Neural cell (in vitro differentiated cells): Measurements from ENCODE around the gene FUT7. TPM values are rescaled to one million over a fixed set of nuclear protein-coding genes. Genes with fewer than 3 reads are reported as not detected.

Experiments
- H2AFZ ChIP-seq: fragments of 200-600, 300-800 bp; sonication (generic), shearing (Covaris generic); 2 replicates; pipeline ENCODE4 v1.6.0; 2014; ENCODE audit warnings: low read depth, mild to moderate bottlenecking, antibody characterized with exemption, low read length, moderate library complexity
- H3F3A ChIP-seq: fragments of 200-600 bp; shearing (Covaris generic); 2 replicates; pipeline ENCODE4 v1.6.1; 2016; ENCODE audit warnings: mild to moderate bottlenecking, moderate library complexity, mixed read lengths, antibody characterized with exemption, low read length; ENCODE audit not compliant: insufficient read depth, poor library complexity, severe bottlenecking
- H3K27ac ChIP-seq: fragments of 200-600, 300-800 bp; sonication (generic), shearing (Covaris generic); 2 replicates; pipeline ENCODE4 v1.5.1; 2014; ENCODE audit warnings: mild to moderate bottlenecking, low read length, moderate library complexity
- H3K27me3 ChIP-seq: fragments of 300-800, 200-600 bp; sonication (generic), shearing (Covaris generic); 2 replicates; pipeline ENCODE4 v1.6.0; 2014; ENCODE audit warnings: mild to moderate bottlenecking, low read depth, low read length, moderate library complexity; ENCODE audit not compliant: insufficient read depth
- H3K36me3 ChIP-seq: fragments of 300-800, 200-600 bp; sonication (generic), shearing (Covaris generic); 2 replicates; pipeline ENCODE4 v1.5.1; 2014; ENCODE audit warnings: mild to moderate bottlenecking, antibody characterized with exemption, low read length, moderate library complexity; ENCODE audit not compliant: insufficient read depth
- H3K4me2 ChIP-seq: fragments of 300-800, 200-600 bp; sonication (generic), shearing (Covaris generic); 2 replicates; pipeline ENCODE4 v1.6.0; 2014; ENCODE audit warnings: mild to moderate bottlenecking, low read length
- H3K4me3 ChIP-seq: fragments of 300-800, 200-600 bp; sonication (generic), shearing (Covaris generic); 2 replicates; pipeline ENCODE4 v1.5.1; 2014; ENCODE audit warnings: mild to moderate bottlenecking, low read length, moderate library complexity
- H3K79me2 ChIP-seq: fragments of 200-600 bp; shearing (Covaris generic); replicated peaks from 2 replicates; pipeline ENCODE4 v1.6.0; 2014; ENCODE audit warnings: mild to moderate bottlenecking, low read length, moderate library complexity; ENCODE audit not compliant: insufficient read depth
- H3K9ac ChIP-seq: fragments of 300-800, 200-600 bp; sonication (generic), shearing (Covaris generic); 2 replicates; pipeline ENCODE4 v1.6.1; 2016; ENCODE audit warnings: mild to moderate bottlenecking, low read length, mixed read lengths
- H3K9me2 ChIP-seq: fragments of 200-600 bp; shearing (Covaris generic); 2 replicates; pipeline ENCODE4 v1.6.1; 2016; ENCODE audit warnings: mild to moderate bottlenecking, low read length, mixed read lengths; ENCODE audit not compliant: insufficient read depth
- H3K9me3 ChIP-seq: fragments of 200-600, 300-800 bp; sonication (generic), shearing (Covaris generic); 2 replicates; pipeline ENCODE4 v1.6.1; 2016; ENCODE audit warnings: mild to moderate bottlenecking, mixed run types, low read length, moderate library complexity, mixed read lengths
- H4K20me1 ChIP-seq: fragments of 200-600 bp; shearing (Covaris generic); 2 replicates; pipeline ENCODE4 v1.6.1; 2016; ENCODE audit warnings: mild to moderate bottlenecking, mixed run types; ENCODE audit not compliant: insufficient read depth
- CTCF ChIP-seq: fragments of 450-650 bp; IDR thresholded peaks from 2 replicates; pipeline ENCODE4 v1.5.1; 2014; ENCODE audit warnings: antibody characterized with exemption, mild to moderate bottlenecking, moderate library complexity; ENCODE audit not compliant: poor library complexity, severe bottlenecking
- EP300 ChIP-seq: fragments of 450-650 bp; conservative IDR thresholded peaks from 2 replicates; pipeline ENCODE4 v1.6.1; 2014; ENCODE audit warnings: antibody characterized with exemption, mild to moderate bottlenecking, moderate library complexity; ENCODE audit not compliant: poor library complexity, severe bottlenecking
- EZH2 ChIP-seq: fragments of 200-600, 300-800 bp; shearing (Covaris generic), sonication (generic); IDR thresholded peaks from 2 replicates; pipeline ENCODE4 v1.6.1; 2014; ENCODE audit warnings: antibody characterized with exemption, low read length, borderline replicate concordance, mild to moderate bottlenecking; ENCODE audit not compliant: insufficient read depth, poor library complexity, severe bottlenecking
- MXI1 ChIP-seq: fragments of 450-650 bp; conservative IDR thresholded peaks from 2 replicates; pipeline ENCODE4 v1.6.1; 2014; ENCODE audit warnings: antibody characterized with exemption, mild to moderate bottlenecking; ENCODE audit not compliant: poor library complexity, severe bottlenecking
- POLR2AphosphoS5 ChIP-seq: IDR thresholded peaks from 2 replicates; pipeline ENCODE4 v1.6.1; 2012
- RAD21 ChIP-seq: fragments of 450-650 bp; conservative IDR thresholded peaks from 2 replicates; pipeline ENCODE4 v1.6.1; 2014; ENCODE audit warnings: antibody characterized with exemption, mild to moderate bottlenecking, moderate library complexity
- REST ChIP-seq: IDR thresholded peaks from 2 replicates; pipeline ENCODE4 v1.6.1; 2012; ENCODE audit warnings: borderline replicate concordance
- SMC3 ChIP-seq: fragments of 450-650 bp; conservative IDR thresholded peaks from 2 replicates; pipeline ENCODE4 v1.6.1; 2014; ENCODE audit warnings: antibody characterized with exemption, mild to moderate bottlenecking, moderate library complexity; ENCODE audit not compliant: poor library complexity
- TAF1 ChIP-seq: IDR thresholded peaks from 2 replicates; pipeline ENCODE4 v1.6.1; 2012; ENCODE audit warnings: low read depth
- polyA plus RNA-seq: library from polyadenylated mRNA; depleted of rRNA; stranded (reverse); fragments of >200 nt; gene quantifications from 2 replicates; pipeline ENCODE4 v1.2.3, GENCODE V29; 2014

FUT7 gene
- polyA plus RNA-seq, 1 donor from 2014 or later, result 0.69 TPM

GRCh38 chr9:136983656-136984314, 48.1 kb downstream of the FUT7 start:
- Histone ChIP-seq H3K36me3 (no peaks in the 10 kb centered on the region), H3K4me2 (no peak overlapping the region), H3K9me2 (no peaks in the 10 kb centered on the region), H2AFZ (no peak overlapping the region), H3K79me2 (no peaks in the 10 kb centered on the region), H3K27ac (no peak overlapping the region), H3F3A (no peaks in the 10 kb centered on the region), H3K4me3 (no peak overlapping the region), H4K20me1 (no peaks in the 10 kb centered on the region), H3K27me3 (peaks cover 35% of the 10 kb centered on the region), H3K9ac (no peak overlapping the region), H3K9me3 (no peaks in the 10 kb centered on the region)
- TF ChIP-seq CTCF, result no peak
- TF ChIP-seq REST, result no peak
- no peak for TF ChIP-seq EP300
- no peak for TF ChIP-seq SMC3
- no peak for TF ChIP-seq MXI1
- TF ChIP-seq TAF1, result no peak
- TF ChIP-seq RAD21, result no peak
- no peak for TF ChIP-seq POLR2AphosphoS5
- TF ChIP-seq EZH2, result no peak

- Histone ChIP-seq H3K9me2 (no peaks in the 10 kb centered on the region), H3K4me3 (no peak overlapping the region), H4K20me1 (no peaks in the 10 kb centered on the region), H3K79me2 (no peaks in the 10 kb centered on the region), H3K9me3 (no peaks in the 10 kb centered on the region), H3K4me2 (no peak overlapping the region), H3F3A (no peaks in the 10 kb centered on the region), H3K27ac (no peak overlapping the region), H3K9ac (no peak overlapping the region), H3K27me3 (peaks cover 35% of the 10 kb centered on the region), H3K36me3 (no peaks in the 10 kb centered on the region), H2AFZ (no peak overlapping the region)
- TF ChIP-seq POLR2AphosphoS5 (no peak), MXI1 (no peak), REST (no peak), EP300 (no peak), TAF1 (no peak)
These were observed 48.7 kb downstream of the FUT7 start for GRCh38 chr9:136983167-136983566.
